ENCODE data around the gene SSTR3. TPM values are rescaled to one million over a fixed set of nuclear protein-coding genes. Genes with fewer than 3 reads are reported as not detected.
A peak's percentile ranks its signal among the peaks of the same experiment; 100 is the strongest.

The SSTR3 gene
- total RNA-seq, 2 experiments from 2014 or later: 1.9 to 2.1 TPM

DNA sequence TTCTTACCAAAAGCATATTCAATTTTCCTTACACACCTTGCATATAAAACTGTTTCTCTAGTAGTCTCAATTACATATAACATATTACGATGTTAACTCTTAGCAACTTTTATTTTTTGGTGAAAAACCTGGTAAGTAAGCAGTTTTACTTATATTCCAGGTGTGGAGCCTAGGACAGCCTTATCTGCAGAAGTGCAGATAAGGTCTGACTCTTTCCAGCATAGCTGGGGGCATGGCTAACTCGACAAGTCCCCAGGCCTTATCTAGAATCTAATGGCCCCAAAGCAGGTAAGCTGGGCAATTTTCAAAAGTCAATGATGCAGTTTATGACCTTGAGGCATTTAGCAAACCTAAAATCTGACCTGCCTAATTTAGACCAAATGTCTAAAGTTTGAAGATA is 20.1 kb downstream of the SSTR3 start:
- Histone ChIP-seq H3K27ac (ENCODE audit: low read depth in 1 of 2, low read length in 2 of 2) (no peak overlapping the region), H3K4me3 (ENCODE audit: low read length) (no peak overlapping the region), H3K4me1 (ENCODE audit: insufficient read depth, low read length) (peaks cover 54% of the 10 kb centered on the region), H3K27me3 (ENCODE audit: control insufficient read depth in 1 of 2, insufficient read depth in 2 of 2, low read length in 2 of 2) (no peaks in the 10 kb centered on the region), H3K36me3 (ENCODE audit: insufficient read depth, low read length) (no peaks in the 10 kb centered on the region), H3K9me3 (ENCODE audit: control insufficient read depth in 1 of 2, insufficient read depth in 1 of 2, low read length in 2 of 2) (no peaks in the 10 kb centered on the region)
- ChIA-PET CTCF (interaction anchor here (1.2 to 2.6 kb wide), 3 partner anchors 8 to 68 kb away, joined by 3 to 11 read pairs (median 4); no protein-coding TSS in a partner anchor), POLR2A (interaction anchor here (1.7 to 2.5 kb wide), 2 partner anchors 43 to 113 kb away, joined by 4 to 9 read pairs; partner anchors contain the start of gene IL2RB)
- no peaks in the 10 kb centered on the region for H3K27me3 Mint-ChIP-seq
- peaks cover 59% of the 10 kb centered on the region for H3K4me1 Mint-ChIP-seq (ENCODE audit: low read depth)
- H3K36me3 Mint-ChIP-seq (ENCODE audit: low read depth): no peaks in the 10 kb centered on the region
- H3K4me3 Mint-ChIP-seq: no peak overlapping the region
- peak overlapping the region; percentile 100 for H3K27ac Mint-ChIP-seq
- H3K9me3 Mint-ChIP-seq: no peaks in the 10 kb centered on the region
- intact Hi-C loops (cut with DNase I, micrococcal nuclease): loop anchor here (10.0 kb wide), 2 partner anchors 337 to 417 kb away; partner anchors contain the start of gene IFT27 (in 1 of the 2)
- TF ChIP-seq CTCF (IDR thresholded peaks at IDR 0.05): no peak
- ATAC-seq (ENCODE audit: poor library complexity) (no peak), DNase-seq (no peak)

DNA sequence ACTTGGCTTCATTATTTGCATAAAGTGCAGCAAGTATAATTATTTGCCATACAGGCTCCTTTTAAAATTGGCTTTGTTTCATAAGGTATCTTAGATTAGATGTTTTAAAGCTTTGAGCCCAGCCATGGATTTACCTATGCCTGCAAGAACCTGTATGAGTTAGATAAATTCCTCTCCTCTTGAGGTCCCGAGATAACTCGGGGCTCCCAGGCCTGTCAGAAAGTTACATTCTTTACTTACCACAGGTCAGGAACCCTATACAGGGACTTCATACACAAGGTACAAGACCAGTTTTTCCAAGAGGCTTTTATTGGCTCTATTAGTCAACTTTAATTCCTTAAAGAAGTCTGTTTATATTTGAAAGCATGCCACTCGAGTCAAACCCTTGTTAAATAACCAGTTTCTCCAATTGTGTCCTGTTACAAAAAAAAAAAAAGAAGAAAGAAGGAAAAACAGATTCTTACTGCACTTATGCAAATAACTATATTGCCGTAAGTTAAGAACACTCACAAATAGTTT is 22.0 kb downstream of the SSTR3 start:
- Histone ChIP-seq H3K4me1 (ENCODE audit: insufficient read depth, low read length) (peaks cover 61% of the 10 kb centered on the region), H3K4me3 (ENCODE audit: low read length) (no peak overlapping the region), H3K27ac (ENCODE audit: low read depth in 1 of 2, low read length in 2 of 2) (no peak overlapping the region), H3K36me3 (ENCODE audit: insufficient read depth, low read length) (no peaks in the 10 kb centered on the region), H3K9me3 (ENCODE audit: control insufficient read depth in 1 of 2, insufficient read depth in 1 of 2, low read length in 2 of 2) (no peaks in the 10 kb centered on the region), H3K27me3 (ENCODE audit: control insufficient read depth in 1 of 2, insufficient read depth in 2 of 2, low read length in 2 of 2) (no peaks in the 10 kb centered on the region)
- intact Hi-C loops (cut with DNase I, micrococcal nuclease): loop anchor here (10.0 kb wide), 2 partner anchors 336 to 416 kb away; partner anchors contain the start of gene IFT27 (in 1 of the 2)
- ChIA-PET POLR2A (no interaction called here), CTCF (no interaction called here)
- Mint-ChIP-seq H3K9me3 (no peaks in the 10 kb centered on the region), H3K4me3 (no peak overlapping the region), H3K27ac (no peak overlapping the region), H3K27me3 (no peaks in the 10 kb centered on the region), H3K4me1 (ENCODE audit: low read depth) (peaks cover 60% of the 10 kb centered on the region), H3K36me3 (ENCODE audit: low read depth) (peaks cover 5% of the 10 kb centered on the region)
- ATAC-seq (ENCODE audit: poor library complexity) (no peak), DNase-seq (no peak)
- TF ChIP-seq CTCF (IDR thresholded peaks at IDR 0.05): no peak

DNA sequence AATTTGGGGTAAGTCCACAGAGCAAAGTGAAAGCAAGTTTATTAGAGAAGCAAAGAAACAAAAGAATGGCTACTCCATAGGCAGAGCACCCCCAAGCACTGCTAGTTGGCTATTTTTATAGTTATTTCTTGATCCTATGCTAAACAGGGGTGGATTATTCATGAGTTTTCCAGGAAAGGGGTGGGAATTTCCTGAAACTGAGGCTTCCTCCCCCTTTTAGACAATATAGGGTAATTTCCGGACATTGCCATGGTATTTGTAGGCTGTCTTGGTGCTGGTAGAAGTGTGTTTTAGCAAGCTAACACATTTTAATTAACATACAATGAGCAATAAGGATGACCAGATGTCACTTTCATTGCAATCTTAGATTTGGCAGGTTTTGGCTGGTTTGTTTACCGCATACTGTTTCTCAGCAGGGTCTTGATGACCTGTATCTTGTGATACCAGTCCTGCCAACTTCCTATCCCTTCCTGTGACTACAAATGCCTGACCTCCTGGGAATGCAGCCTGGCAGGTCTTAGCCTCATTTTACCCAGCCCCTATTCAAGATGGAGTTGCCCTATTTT is 23.3 kb downstream of the SSTR3 start:
- ChIA-PET CTCF (no interaction called here), POLR2A (no interaction called here)
- Histone ChIP-seq H3K4me1 (ENCODE audit: insufficient read depth, low read length) (peaks cover 65% of the 10 kb centered on the region), H3K9me3 (ENCODE audit: control insufficient read depth in 1 of 2, insufficient read depth in 1 of 2, low read length in 2 of 2) (no peaks in the 10 kb centered on the region), H3K27me3 (ENCODE audit: control insufficient read depth in 1 of 2, insufficient read depth in 2 of 2, low read length in 2 of 2) (no peaks in the 10 kb centered on the region), H3K4me3 (ENCODE audit: low read length) (no peak overlapping the region), H3K27ac (ENCODE audit: low read depth in 1 of 2, low read length in 2 of 2) (no peak overlapping the region), H3K36me3 (ENCODE audit: insufficient read depth, low read length) (no peaks in the 10 kb centered on the region)
- no peak overlapping the region for H3K27ac Mint-ChIP-seq
- H3K27me3 Mint-ChIP-seq: no peaks in the 10 kb centered on the region
- ATAC-seq (ENCODE audit: poor library complexity) (no peak), DNase-seq (no peak)
- peaks cover 5% of the 10 kb centered on the region for H3K36me3 Mint-ChIP-seq (ENCODE audit: low read depth)
- intact Hi-C loops (cut with DNase I, micrococcal nuclease): no loop called here
- H3K4me1 Mint-ChIP-seq (ENCODE audit: low read depth): peaks cover 54% of the 10 kb centered on the region
- TF ChIP-seq CTCF (IDR thresholded peaks at IDR 0.05): no peak
- H3K4me3 Mint-ChIP-seq: no peak overlapping the region
- H3K9me3 Mint-ChIP-seq: no peaks in the 10 kb centered on the region
